Daoy (cell line): ENCODE results near the gene AQP9. TPM values are rescaled to one million over a fixed set of nuclear protein-coding genes. Genes with fewer than 3 reads are reported as not detected.
"Not testable (repeated sequence)": the region's sequence is repeated elsewhere in the genome, so short reads cannot be mapped to it uniquely, and the experiment has no call there.

Experiments used
- DNase-seq: peaks from one replicate; pipeline ENCODE4 v3.0.0-alpha.2; 2015; ENCODE audit warnings: low read depth
- total RNA-seq: library from RNA; depleted of rRNA; stranded (reverse); fragments of >200 nt; shearing (Covaris generic); gene quantifications from 2 replicates; pipeline ENCODE4 v1.2.3, GENCODE V29; 2014

The AQP9 gene
- total RNA-seq, 1 experiment from 2014 or later, result not detected

DNA sequence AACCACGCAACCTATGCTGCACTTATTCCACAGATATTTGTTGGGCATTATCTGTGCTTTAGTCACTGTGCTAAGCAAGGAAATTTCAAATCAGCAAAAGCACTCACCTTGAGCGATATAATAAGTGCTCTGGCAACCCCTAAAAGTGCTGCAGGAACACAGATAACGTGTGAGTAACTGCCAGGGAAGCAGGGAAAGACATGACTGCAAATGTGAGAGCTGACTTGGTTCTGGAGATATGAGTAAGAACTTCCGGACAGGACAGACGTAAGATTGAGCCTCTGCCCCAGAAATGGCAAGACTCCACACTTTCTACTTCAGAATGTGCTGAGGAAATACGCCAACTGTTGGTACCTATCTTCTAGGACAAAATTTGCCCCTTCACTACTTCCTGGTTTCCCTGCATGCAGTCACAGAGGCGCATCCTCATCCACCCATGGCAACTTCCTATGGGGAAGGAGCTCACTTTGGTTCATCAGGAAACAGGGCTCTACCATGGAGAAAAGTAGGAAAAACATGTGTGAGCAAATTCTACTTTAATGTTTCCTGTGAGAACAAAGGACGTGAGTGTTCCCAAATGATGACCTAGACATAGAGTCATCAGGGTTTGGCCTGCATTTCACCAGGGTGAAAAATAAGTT lies 41.7 kb downstream of the AQP9 start:
- peak; percentile 58 for DNase-seq

DNA sequence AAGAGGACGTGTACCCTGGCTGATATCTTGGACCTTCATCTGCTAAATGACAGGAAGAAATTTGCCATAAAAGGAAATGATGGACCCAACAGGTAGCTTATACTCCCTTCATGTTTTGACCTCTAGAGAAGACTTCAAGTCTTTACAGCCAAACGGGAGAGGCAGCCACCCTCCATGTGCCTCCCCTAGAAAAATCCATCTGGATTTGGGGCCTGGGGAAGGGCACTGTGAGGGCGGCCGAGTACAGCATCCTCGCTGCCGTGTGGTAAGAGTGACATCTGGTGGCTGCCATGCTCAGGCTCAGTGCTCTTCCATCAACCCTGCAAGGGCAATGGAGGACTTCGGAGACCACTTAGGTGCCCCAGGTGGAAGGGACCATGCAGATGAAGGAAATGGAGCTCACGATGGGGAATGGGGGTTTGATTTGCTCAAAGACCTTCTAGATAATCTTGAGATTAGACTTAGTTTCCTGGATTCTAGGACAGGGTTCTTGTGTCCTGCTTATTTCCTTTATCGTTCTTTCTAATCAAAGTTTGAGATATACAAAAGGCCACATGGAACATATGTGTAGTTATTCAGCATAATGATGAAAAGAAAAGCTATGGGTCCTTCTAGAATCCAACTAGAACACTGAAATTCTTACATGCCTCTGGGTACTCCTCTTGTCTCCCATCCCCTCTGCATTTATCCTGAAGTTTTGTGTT lies 44.4 kb downstream of the AQP9 start:
- peak; percentile 62 for DNase-seq

DNA sequence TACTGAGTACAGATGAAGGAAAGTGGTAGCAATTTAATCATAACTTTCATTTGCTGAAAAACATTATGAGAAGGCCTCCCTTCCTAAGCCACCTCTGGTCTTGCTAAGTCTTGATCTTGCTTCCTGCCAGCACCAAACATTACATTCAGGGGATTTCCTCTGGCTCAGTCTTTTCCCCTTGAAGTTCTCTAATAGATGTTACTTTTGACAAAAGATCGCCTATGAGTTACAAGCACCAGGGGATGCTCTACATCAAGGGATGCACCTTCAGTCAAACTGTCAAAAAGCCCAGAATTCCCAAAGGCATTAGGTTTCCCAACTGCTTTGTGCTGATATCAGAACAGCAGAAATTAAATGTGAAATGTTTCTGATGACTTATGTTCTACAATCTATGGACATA lies 47.3 kb downstream of the AQP9 start:
- DNase-seq, result no peak

DNA sequence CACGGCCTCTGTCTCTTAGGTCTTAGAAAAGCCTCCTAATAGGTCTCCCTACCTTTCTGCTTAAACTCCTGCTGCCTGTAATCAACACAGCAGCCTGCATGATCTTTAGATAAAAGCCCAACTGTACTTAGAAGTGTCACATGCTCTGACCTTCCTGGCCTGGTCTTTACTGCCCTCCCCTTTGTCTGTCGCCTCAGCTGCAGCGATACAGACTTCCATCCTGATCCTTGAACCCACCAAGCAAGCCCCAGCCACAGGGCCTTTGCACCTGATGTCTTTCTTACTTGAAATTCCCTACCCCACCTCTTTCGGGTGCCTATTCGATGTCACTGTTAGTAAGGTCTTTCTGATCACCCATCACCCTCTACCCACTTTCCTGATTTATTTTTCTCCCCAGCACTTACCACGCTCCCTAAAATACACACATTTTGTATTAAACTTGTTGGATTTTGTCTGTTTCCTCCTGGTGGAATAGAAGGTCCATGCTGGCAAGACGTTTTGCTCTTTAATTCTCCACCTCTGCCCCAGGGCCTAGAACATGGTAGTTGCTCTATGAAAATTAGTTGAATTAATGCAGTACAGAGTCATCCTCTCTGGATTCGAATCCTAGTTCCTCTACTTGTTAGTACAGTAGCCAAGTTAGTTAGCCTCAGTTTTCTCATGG lies 51.1 kb downstream of the AQP9 start:
- no peak for DNase-seq

DNA sequence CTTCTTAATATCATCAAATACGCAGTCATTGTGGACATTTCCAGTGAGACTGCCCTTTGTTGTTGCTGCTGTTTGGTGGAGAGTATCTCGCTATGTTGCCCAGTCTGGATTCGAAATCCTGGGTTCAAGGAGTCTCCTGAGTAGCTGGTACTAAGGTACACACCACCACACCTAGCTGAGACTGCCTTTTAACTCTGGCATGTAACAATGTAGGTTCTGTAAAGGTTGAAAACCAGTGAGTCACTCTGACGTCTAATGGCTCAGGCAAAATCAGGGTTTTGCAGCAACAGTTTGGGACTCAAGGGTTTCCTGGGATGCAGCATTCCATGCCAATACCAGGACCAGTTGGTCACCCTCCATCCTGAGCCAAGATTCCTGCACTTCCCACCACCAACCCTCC lies 52.2 kb downstream of the AQP9 start:
- no peak for DNase-seq

DNA sequence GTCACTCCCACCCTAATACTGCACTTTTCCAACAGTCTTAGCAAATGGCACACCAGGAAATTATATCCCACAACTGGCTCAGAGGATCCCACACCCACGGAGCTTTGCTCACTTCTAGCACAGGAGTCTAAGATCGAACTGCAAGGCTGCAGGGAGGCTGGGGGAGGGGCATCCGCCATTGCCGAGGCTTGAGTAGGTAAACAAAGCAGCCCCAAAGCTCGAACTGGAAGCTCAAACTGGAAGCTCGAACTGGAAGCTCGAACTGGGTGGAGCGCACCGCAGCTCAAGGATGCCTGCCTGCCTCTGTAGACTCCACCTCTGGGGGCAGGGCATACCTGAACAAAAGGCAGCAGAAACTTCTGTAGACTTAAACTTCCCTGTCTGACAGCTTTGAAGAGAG lies 55.5 kb downstream of the AQP9 start:
- DNase-seq, result not testable (repeated sequence)

DNA sequence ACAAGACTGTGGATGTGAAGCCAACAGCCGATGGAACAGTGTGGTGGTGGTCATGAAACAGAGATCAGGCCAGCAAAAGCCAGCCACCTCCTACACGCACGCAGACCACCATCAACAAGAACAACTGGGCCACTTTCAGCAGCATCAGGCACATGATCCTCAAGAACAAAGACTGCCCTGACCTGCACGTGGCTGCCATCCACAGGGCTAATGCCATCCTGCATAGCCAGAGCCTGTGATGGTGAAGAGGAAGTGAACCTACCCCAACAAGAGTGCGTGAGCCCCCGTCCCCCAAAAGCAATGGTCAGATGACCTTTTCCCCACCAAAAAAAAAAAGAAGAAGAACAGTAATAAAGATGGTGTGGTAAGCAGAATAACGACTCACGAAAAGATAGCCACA lies 62.6 kb downstream of the AQP9 start:
- no peak for DNase-seq

DNA sequence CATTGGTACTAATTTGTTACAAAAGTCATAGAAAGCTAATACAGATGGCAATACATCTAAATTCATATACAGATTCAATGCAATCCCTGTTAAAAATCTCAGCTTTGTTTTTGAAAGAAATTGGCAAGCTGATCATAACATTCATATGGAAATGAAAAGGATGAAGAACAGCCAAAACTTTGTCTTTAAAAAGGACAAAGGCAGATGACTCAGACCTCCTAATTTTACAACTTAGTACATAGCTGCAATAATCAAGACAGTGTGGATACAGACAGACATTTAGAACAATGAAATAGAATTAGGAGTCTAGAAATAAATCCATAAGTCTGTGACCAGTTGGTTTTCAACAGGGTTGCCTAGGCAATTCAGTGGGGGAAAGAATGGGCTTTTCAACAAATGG lies 63.3 kb downstream of the AQP9 start:
- DNase-seq, result no peak

DNA sequence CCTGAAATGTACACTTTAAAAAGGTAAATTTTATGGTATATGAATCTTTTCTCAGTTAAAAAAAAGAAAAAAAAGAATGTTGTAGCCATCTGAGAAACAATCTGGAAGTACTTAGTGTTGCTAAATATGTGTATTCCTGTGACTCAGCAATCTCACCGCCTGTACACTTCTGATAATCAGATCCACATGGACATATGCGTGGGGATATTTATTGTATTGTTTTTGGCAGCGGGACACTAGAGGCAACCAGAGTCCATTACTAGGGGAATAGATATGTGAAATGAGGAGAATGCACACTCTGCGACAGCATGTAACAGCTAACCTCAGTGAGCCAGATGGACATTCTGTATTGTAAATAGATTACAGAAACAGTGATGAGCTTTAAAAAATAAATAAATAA lies 65.4 kb downstream of the AQP9 start:
- DNase-seq, result peak; percentile 61

DNA sequence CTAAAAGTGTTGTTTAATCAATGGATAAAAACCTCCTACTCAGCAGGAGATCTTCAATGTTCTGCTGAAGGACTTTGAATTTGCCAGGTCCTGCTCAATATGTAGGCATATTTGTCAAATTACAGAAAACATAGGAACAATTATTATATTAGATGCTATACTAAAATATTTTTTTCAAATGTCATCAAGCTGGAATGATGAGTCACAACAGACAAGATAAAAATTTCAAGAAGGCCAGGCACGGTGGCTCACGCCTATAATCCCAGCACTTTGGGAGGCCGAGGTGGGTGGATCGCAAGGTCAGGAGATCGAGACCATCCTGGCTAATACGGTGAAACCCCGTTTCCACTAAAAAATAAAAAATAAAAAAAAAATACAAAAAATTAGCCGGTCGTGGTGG lies 68.0 kb downstream of the AQP9 start:
- DNase-seq, result no peak

DNA sequence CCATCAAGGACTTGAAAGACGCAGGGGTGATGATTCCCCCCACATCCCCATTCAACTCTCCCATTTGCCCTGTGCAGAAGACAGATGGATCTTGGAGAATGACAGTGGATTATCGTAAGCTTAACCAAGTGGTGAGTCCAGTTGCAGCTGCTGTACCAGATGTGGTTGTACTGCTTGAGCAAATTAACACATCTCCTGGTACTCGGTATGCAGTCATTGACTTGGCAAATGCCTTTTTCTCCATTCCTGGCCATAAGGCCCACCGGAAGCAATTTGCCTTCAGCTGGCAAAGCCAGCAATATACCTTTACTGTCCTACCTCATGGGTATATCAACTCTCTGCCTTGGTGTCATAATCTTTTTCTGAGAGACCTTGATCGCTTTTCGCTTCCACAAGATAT lies 70.0 kb downstream of the AQP9 start:
- DNase-seq, result not testable (repeated sequence)

DNA sequence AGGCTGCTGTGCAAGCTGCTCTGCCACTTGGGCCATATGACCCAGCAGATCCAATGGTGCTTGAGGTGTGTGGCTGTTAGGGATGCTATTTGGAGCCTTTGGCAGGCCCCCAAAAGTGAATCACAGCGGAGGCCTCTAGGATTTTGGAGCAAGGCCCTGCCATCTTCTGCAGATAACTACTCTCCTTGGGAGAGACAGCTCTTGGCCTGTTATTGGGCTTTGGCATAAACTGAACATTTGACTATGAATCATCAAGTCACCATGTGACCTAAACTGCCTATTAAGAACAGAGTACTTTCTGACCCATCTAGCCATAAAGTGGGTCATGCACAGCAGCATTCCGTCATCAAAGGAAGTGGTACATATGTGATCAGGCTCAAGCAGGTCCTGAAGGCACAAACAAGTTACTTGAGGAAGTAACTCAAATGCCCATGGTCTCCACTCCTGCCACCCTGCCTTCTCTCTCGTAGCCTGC lies 70.9 kb downstream of the AQP9 start:
- DNase-seq, result peak; percentile 28

DNA sequence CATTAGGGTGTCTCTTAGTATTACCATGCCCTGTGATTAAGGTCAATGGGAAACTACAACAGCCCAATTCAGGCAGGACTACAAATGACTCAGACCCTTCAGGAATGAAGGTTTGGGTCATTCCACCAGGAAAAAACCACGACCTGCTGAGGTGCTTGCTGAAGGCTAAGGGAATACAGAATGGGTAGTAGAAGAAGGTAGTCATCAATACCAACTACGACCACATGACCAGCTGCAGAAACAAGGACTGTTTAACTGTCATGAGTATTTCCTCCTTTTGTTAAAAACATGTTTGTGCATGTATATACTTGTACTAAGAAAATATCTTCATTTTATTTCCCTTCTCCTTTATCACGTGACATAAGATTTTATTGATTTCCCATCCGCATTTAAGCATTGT lies 71.8 kb downstream of the AQP9 start:
- not testable (repeated sequence) for DNase-seq

DNA sequence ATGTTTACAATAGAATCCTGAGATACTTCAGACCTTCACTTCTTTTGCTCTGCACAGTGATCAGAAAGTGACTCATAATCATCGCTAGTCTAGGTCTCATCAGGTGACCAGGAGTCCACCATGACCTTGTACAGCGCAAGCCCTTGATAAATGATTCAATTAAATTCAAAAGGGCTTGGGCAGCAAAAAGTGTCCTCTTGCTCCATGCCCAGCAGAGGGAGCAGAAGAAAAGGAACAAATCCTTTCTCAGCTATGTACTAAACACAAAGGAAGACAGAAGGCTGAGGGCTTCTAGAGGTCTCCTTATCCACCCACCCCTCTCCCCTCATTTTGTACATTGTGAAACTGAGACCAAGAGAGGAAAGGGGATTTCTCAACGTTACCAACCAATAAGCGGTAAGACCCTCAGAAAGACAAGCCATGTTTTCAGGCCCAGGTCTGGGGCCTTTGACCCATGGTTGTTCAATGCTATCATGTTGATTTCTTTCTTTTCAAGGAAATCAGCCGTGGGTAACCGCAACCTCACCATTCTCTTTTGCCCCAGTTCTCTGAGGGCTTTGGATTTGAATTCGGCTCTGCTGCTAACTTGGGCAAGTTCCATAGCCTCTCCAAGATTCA lies 74.8 kb downstream of the AQP9 start:
- peak; percentile 29 for DNase-seq

DNA sequence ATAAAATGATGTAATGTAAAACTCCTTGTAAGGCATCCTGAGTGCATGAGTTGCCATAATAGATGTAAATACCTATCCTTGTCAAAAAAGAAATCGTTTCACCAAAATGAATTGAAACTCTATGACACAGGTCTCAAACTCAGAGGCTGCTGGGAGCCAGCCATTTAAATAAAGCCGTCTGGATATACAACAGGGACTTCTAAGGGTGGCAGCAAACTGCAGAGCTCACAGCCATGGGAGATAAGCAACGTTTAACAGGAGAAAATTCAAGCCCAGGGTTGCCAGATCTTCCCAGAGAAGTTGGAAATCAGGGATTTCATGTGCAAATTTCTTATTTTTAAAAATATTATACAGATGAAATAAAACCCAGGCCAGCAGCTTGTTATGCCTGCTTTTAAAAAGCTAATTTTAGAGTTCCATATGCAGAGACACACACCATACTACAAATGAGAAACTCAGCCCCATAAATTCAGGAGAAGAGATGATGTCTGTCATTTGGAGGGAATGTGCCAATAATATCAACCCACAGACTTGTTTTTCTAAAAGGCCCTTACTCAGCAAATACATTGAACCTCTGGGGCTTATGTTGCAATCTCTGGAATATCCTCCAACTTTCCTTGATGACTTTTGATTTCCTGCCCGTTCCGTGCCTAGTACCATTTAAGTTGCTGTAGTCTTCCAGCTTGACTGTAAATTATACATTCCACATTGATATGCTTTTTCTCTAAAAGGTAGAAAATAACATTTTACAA lies 75.6 kb downstream of the AQP9 start:
- no peak for DNase-seq

DNA sequence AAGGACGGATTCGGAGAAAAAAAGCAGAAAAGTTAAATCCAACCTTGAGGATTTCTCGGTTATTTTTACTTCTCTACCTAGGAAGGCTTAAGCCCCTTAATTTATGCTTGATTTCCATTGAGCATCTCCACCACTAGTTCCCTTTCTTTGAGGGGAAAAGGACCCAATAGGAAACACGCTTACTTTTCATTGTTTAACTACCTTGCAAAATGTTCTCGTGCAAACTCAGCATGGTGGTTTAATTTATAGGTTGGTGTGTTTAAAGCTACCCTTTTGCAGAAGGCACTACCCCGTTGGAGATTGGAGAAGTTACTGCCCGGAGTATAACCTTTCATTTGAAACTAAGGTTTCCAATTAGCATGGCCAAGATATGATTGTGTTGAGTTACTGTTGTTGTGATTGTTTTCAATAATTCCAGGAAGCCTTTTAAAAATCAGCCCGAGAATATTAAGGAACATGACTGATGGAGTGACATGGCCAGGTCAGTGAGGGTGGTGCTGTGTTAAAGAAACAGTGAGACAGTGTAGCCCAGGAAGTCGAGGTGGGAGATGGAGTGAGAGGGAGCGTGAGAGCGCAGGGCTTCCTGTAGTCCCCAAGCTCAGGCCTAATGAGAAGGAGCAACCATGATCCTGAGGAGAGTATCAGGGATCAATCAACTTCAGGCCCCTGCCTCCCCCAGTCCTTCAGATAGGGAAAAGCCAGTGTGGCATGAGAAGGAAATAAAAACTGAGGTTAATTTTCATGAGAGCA lies 76.6 kb downstream of the AQP9 start:
- no peak for DNase-seq

DNA sequence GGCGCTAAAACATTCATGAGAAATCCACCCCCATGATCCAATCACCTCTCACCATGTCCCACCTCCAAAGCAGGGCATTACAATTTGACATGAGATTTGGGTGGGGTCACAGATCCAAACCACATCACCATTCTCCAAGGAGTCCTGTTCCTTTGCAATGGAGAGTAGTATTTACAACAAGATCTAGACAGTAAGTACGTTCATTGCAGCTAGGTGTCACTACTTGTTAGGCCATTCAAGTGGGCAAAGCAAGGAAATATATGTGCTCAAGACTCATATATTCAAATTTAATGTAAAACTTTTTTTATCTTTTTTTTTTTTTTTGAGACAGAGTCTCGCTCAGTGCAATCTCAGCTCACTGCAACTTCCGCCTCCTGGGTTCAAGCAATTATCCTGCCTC lies 79.3 kb downstream of the AQP9 start:
- no peak for DNase-seq

DNA sequence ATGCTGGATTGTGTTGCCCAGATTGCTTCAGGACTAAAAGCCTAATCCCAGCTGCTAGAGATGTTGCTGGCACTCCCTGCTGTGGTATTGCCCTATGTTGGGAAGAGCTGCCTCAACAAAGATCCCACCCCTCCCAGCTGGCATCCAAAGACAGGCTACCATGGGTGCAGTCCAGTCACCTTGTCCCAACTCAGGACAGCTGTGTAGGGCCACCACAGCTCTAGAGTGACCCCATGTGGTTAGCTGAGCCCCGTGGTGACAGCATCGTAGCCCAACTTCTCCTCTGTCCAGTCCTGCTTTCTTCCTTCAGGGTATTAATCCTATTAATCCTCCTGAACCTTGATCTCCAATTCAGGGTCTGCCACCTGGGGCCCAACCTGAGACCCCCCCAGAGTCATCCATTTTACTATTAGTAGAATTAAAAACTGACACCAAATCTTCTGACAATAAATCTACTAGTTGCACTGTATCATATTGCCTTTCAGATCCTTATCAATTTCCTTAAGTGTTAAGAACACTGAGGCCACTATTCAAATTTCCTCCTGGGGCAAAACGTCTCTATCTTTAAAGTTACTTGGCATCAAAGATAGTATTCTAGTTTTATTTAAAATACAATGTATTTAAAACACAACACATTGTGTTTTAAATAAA lies 83.5 kb downstream of the AQP9 start:
- peak; percentile 19 for DNase-seq

DNA sequence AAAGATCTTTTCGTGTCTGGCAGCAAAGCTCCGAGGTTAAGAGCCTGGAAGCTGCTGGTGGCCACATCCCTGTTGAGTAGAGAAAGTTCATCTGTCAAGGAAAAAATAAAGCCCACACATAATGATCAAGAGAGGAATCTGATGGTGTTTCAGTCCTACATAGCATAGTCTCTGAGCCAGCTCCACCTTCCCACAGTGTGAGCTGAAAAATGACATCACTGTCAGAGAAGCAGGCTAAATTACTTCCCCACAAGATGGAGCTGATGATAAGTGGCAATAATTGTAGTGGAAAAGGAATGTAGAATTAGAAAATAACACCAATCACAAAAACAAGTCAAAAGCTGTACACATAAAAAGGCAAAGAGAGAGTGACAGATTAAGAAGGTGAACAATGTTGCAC lies 84.5 kb downstream of the AQP9 start:
- peak; percentile 22 for DNase-seq

DNA sequence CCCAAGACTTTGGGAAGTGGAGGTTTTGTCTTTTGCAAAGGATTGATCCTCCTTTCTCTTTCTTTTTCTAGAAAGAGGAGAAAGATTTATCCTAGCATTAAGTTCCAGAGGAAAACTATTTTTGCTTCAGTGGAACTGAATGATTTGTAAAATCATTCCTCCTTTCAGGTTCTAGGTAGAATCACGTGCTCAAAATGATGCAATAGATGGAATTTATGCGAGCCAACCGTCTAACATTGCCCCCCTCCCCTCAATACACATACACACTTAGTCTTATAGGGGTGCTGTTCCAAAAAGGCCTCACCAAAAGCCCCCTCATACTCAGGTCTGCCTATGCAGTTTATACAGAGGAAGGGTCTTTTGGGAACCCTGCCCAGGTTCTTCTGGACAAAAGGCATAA lies 85.3 kb downstream of the AQP9 start:
- no peak for DNase-seq

DNA sequence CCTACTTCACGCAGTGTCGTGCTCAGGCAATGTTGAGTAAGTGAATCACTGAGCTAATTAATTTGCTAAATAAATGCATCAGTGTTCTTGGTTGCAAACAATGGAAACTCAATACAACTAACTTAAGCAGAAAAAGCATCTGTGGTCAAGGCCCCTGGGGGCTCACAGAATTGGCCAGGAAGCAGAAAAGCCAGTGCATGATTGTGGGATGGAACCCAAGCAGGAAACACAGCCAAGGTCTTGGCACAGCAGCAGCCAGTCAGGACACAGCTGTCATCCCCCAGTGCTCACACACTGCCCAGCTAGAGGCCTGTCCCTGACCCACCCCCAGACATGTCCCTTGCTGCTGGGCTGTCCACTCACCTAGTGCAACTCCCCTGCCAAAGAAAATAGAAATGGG lies 85.9 kb downstream of the AQP9 start:
- peak; percentile 25 for DNase-seq
